ENCODE measurements around the gene NEK7. TPM values are rescaled to one million over a fixed set of nuclear protein-coding genes. Genes with fewer than 3 reads are reported as not detected.

The NEK7 gene
- total RNA-seq, 1 experiment from 2014 or later, result 49.2 TPM

DNA sequence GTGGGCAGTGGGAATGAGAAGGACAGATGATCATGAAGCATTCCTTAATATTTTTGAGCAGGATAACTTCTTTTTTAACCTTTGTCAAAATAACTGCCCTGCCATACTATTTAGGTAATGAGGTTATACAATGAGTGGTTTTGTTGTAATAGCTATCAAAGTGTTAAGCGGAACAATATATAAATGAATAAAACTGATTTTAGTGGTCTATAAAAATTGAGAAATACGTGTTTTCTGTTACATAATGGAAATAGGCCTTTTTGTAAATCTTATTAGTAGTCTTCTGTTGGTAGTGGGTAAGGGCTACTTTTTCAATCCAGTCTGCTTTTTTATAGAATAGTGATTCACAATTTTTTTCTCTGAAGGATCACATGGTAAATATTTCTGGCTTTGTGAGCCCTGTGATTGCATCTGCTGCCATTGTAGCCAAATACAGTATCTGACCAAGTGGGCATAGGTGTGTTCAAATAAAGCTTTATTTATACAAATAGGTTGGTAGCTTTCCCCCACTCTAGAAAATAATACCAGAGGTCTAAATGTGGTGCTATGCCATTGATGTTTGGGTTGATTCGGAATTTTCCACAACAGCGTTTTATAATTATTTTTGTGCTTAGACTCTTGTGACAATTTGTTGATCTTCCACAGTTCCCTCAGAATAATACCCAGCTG lies 4.3 kb downstream of the NEK7 start:
- DNase-seq (ENCODE audit: low read depth, low spot score), result no peak
- in situ Hi-C loops (cut with HindIII; ENCODE audit: low pct_unique_long_range_greater_than_20kb, low sequenced_read_pairs), result no loop called here

DNA sequence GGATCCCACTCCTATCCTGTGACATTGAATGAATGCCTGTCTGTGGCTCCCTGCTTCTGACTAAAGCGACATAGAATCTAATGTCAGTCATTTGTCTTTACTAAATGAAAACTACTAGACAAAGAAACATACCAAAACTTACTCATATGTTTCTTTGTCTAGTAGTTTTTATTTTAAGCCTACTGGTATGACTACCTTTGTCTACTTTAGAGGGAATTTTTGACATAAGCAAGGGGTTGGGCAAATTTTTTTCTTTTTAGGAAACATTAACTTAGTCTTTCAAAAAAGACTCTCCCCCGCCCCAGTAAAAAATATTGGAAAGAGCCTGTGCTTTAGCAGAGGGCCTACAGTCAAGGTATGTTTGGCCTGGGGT lies 4.9 kb downstream of the NEK7 start:
- in situ Hi-C loops (cut with HindIII; ENCODE audit: low pct_unique_long_range_greater_than_20kb, low sequenced_read_pairs), result no loop called here
- DNase-seq (ENCODE audit: low read depth, low spot score), result no peak

DNA sequence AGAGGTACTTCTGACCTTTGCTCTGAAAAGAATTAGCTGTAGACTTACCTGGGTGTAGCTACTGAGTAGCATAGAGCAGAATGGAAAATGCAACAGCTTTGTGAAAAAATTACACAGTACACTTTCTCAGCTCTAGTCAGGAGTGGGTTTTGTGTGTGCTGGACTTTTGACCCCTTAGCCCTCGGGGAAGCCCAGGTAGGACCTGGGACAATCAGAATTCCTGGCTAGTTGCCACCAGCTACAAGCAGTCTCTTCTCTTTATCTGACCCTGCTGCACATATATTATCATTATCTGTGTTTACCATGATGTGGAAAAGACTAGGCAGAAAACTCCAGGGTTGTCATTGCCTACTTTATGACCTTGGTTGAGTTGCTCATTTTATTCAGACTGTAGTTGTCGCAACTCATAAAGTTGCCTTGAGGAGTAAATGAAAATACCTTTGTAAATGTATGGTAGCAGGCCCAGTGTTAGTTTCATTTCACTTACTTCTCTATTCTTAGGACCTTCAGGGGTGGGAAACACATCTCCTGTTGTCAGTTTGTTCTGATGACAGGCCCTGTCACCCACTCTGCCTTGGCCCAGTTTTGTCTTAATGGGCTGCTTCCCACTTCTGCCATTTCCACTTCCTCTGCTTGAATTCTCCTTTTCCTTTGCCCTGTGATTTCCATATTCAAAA lies 5.4 kb downstream of the NEK7 start:
- in situ Hi-C loops (cut with HindIII; ENCODE audit: low pct_unique_long_range_greater_than_20kb, low sequenced_read_pairs), result no loop called here
- no peak for DNase-seq (ENCODE audit: low read depth, low spot score)

DNA sequence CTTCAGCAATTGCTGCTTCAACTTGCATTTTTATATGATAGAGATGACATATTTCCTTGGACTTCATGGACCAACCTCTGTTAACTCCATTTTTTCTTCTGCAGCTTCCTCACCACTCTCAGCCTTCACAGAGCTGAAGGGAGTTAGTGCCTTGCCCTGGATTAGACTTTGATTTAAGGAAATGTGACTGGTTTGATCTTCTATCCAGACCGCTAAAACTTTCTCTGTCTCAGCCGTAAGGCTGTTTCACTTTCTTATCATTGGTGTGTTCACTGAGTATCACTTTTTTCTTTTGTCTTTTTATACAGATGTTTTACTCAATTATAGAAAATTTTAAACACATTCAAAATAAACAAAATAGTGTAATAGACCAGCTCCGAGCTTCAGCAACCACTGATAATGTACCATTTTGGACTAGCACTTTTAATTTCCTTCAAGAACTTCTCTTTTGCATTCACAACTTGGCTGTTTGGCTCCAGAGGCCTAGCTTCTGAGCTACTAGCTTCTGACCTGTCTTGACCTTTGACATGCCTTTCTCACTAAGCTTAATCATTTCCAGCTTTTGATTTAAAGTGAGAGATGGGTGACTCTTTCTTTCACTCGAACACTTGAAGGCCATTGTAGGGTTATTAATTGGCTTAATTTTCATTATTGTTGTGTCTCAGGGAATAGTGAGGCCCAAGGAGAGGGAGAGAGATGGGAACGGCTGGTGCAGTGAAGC lies 9.3 kb downstream of the NEK7 start:
- DNase-seq (ENCODE audit: low read depth, low spot score), result no peak
- in situ Hi-C loops (cut with HindIII; ENCODE audit: low pct_unique_long_range_greater_than_20kb, low sequenced_read_pairs), result no loop called here

DNA sequence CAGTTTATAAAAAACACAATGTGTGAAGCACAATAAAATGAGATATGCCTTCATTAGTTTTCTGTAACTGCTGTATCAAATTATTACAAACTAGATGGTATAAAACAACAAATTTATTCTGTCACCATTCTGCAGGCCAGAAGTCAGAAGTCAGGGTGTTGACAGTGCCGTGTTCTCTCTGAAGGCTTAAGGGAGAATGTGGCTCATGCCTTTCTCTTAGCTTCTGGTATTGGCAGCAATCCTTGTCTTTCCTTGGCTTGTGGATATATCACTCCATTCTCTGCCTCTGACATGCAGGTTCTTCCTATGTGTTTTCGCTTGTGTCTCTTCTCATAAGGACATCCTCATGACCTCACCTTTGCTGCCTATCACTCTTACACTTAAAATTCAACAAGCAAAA lies 10.1 kb downstream of the NEK7 start:
- in situ Hi-C loops (cut with HindIII; ENCODE audit: low pct_unique_long_range_greater_than_20kb, low sequenced_read_pairs), result no loop called here

DNA sequence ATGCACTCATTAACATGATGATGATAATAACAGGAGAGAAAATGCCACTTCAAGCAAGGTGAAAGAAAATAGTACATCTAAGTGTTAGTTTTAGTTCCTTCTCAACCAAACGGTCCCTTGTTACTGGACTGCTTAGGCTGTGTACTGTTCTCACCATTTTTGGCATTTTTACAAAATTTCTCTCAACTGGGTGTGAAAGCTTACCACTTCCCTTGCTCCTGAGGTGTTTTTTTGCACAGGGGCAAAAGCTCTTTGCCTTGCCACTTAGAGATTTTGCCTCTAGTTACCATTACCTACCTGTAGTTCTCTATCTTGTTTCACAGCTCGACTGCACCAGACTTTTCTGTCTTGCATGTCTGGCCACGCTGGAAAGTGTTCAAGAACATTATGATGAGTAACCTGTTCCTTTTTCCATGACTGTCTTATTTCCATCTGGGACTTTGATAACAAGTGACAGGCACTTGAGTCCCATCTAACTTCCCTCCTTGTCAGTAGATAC lies 10.7 kb downstream of the NEK7 start:
- no peak for DNase-seq (ENCODE audit: low read depth, low spot score)
- in situ Hi-C loops (cut with HindIII; ENCODE audit: low pct_unique_long_range_greater_than_20kb, low sequenced_read_pairs), result no loop called here

More for the DNA sequence above, 10.1 kb downstream of the NEK7 start:
- DNase-seq (ENCODE audit: low read depth, low spot score), result no peak

DNA sequence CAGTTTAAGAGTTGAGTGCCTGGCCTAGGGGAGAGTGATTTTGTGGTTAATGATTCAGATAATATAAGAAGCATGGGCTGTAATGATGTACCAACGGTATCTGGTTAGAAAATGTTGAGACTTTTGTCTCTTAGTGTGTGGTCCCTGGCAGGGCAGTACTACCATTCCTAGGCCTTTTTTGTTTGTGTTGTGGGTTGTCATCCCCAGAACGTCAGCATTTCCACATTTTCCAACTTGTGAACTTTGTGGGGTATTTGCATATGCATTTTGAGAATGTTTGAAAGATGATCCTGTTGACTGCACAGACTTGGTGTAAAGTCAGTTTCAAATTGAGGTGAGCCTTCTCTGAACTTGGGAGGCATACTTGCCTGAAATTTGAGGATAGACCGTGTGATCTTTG lies 11.4 kb downstream of the NEK7 start:
- DNase-seq (ENCODE audit: low read depth, low spot score), result no peak
- in situ Hi-C loops (cut with HindIII; ENCODE audit: low pct_unique_long_range_greater_than_20kb, low sequenced_read_pairs), result no loop called here

DNA sequence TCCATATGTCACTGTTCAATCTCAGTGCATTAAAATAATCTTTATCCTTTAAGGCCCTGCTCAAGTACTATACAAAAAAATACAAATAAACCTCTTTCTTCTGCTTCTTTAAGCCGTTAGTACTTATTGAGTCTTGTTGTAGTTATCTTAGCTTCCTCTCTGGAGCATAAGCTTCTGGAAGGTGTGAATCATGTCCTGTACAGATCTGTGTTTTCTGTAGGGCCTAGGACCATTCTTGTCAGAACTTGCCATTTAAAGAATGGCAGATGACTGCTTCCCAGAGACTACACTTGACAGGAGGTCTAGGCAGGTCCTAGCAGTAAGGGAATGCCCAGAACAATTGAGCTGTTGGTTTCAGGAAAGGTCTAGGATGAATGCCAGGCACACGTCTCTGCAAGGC lies 12.9 kb downstream of the NEK7 start:
- no peak for DNase-seq (ENCODE audit: low read depth, low spot score)
- in situ Hi-C loops (cut with HindIII; ENCODE audit: low pct_unique_long_range_greater_than_20kb, low sequenced_read_pairs), result no loop called here

DNA sequence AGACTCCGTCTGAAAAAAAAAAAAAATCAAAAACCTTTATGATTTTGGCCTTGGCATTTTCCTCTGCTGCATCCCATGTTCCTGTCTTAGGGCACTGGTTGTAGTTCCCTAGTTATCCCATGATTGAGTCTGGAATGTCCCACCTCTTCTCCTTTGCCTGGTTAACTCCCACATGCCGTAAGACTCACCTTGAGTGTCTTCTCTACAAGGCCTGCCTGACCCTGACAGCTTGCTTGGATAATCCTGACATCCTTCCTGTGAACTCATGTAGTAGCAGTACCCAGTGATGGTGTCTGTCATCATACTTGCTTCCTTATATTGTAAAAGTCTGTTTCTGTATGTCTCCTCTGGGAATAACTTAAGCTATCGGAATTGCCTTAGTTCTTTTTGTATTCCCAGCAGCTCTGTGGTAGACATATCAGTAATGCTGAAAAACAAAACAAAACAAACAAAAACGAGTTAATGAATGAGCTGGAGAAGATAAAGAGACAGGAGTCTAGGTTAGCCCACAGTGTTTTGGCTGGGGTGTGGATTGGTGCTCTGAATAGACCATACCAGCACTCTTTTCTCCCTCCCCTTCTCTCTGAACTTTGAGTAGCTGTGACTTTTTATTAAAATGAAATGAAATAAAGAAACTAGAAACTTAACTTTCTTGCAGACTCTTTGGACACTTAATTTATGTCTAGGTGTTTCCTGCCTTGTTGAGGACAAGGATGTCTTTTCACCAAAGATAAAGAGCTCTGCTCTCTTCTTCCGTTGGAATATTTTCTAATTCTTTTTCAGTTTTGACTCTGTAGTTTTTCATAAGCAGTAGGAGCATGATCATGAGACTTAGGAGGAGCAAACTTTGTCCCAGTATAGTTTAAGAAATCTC lies 15.1 kb downstream of the NEK7 start:
- in situ Hi-C loops (cut with HindIII; ENCODE audit: low pct_unique_long_range_greater_than_20kb, low sequenced_read_pairs), result no loop called here
- DNase-seq (ENCODE audit: low read depth, low spot score), result no peak

DNA sequence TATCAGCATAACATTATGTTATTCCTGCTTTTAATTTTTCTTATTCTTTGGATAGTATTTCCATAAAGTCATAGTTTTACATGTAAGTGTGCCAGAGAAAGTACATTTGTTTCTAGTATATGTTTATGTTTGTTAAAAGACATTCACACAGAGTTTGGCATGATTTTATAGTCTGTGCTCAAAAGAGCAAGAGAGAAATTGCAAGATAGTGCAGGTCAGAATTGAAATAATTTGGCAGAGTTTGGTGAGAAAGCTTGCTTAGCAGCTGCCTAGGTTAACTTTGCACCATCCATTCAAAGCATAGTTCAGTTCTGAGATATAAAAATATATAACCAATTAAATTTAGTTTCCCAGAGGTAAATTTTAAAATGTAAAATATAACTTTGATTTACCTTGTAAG lies 17.0 kb downstream of the NEK7 start:
- DNase-seq (ENCODE audit: low read depth, low spot score), result no peak
- in situ Hi-C loops (cut with HindIII; ENCODE audit: low pct_unique_long_range_greater_than_20kb, low sequenced_read_pairs), result no loop called here

DNA sequence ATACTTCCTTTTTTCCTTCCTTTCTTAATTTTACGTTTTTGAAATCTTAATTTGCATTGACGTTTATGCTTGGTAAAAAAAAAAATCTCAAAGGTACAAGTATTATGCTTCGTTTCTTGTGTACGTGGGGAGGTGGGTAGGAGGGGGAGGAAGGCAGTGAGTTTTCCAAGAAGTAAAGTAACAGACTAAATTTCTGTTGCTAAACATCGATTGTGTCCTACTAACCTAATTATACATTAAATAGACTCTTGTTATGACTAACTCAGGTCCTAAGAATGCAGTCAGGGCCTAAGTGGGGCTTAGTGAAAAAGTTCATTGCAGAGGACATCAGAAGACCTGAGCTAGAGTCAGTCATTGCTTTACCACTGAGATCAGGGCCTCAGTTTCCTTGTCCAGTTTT lies 17.5 kb downstream of the NEK7 start:
- in situ Hi-C loops (cut with HindIII; ENCODE audit: low pct_unique_long_range_greater_than_20kb, low sequenced_read_pairs), result no loop called here
- DNase-seq (ENCODE audit: low read depth, low spot score), result no peak

DNA sequence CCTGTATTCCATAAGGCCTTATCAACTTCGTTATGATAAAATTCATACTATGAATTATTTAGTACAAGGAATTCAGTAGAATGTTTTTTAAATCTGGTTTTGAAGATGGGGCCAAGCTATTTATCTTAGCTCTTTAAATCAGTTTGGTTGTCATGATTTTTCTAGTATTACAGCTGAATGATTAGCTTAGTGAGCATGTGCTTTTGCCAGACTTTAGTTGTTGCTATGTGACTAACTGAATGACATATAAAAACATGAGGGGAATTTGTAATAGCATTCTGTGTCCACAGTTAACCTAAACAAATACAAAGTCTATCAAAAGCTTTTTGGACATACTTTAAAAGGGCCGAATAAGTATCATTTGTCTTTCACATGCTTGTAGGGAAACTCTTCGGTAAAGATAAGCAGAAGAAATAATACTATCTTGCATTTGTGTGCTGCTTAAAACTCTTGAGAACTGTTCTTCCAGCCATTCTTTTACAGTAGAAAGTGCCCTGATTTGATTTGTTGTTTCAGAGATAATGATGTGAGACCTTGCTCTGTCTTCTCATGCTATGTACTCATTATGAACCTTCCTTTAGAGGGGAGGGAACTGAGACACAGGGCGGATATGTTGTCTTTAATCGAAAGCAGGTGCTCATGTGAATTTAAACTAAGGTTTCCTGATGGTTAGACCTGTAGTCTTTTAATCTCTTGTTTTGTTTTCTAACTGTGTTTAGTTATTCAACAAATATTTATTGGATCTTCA lies 18.8 kb downstream of the NEK7 start:
- in situ Hi-C loops (cut with HindIII; ENCODE audit: low pct_unique_long_range_greater_than_20kb, low sequenced_read_pairs), result no loop called here
- no peak for DNase-seq (ENCODE audit: low read depth, low spot score)

DNA sequence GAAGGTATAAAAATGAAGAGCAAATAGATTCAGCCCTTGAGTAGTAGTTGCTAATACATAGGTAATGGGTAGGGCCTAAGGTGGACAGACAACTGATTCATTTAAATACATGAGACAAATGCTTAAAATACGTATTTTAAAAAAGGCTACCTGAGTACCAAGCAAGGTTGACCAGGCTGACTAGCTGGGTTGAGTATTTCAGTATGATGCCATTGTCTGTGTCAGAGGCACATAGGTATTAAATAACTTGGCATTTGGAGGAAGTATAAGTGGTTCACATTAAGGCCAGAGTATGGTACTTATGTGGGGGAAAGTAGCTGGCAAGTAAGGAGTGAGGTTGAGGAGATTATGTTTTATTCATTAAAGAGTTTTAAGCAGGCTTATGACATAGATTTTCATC lies 19.4 kb downstream of the NEK7 start:
- DNase-seq (ENCODE audit: low read depth, low spot score), result no peak
- in situ Hi-C loops (cut with HindIII; ENCODE audit: low pct_unique_long_range_greater_than_20kb, low sequenced_read_pairs), result no loop called here

DNA sequence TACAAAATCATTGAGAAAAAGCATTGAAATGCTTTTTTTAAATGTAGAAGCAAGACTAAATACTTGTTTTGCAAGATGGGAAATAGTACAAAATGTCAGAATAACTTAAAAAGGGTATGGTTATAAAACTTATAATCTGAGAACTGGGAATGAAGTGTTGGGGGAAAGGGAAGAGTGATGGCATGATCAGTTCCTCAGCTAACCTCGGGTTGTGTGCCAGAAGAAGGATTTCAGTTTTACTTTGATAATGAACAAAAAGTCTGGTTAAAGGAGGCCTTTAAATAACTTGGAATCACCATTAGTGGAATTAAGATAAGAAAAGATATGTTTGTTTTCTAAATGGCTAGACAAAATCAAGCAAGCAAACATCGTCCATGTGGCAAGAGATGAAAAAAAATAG lies 20.7 kb downstream of the NEK7 start:
- in situ Hi-C loops (cut with HindIII; ENCODE audit: low pct_unique_long_range_greater_than_20kb, low sequenced_read_pairs), result no loop called here
- DNase-seq (ENCODE audit: low read depth, low spot score), result no peak

DNA sequence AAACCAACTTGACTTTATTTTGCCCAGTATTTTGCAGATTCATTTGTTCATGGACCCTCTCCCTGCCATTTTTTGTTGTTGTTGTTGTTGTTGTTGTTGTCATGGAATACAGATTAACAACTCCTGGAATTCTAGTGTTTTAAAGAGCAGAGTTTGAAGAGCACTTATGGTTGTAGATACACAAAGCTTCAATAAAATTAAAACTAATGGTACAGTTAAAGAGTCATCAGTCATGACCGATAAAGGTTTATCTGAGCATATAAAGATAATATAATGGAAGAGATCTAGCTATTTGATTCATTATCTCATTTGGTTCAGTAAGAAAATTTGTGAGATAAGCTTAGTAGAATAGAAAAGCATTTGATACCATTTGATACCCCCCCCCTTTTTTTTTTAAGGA lies 21.8 kb downstream of the NEK7 start:
- no peak for DNase-seq (ENCODE audit: low read depth, low spot score)
- in situ Hi-C loops (cut with HindIII; ENCODE audit: low pct_unique_long_range_greater_than_20kb, low sequenced_read_pairs), result no loop called here

DNA sequence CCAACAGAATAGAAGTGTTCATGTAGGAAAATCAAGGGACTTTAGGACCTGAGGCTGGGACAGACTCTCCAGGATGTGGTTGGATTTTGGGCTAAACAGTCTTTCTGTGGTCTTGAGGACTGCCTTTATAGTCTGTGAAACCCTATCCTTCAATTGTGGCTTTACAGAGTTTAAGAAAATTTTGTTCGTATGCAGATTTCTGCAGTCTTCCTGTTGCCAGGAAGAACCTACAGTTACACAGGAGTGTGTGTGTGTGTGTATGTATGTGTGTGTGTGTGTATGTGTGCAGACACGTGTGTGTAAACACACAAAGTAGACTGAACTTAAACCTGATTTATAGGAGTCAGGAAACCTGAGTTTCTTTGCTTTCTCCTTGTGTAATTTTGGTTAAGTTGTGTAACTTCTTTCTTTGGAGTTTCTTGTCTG lies 22.8 kb downstream of the NEK7 start:
- DNase-seq (ENCODE audit: low read depth, low spot score), result peak; percentile 82
- in situ Hi-C loops (cut with HindIII; ENCODE audit: low pct_unique_long_range_greater_than_20kb, low sequenced_read_pairs), result no loop called here

DNA sequence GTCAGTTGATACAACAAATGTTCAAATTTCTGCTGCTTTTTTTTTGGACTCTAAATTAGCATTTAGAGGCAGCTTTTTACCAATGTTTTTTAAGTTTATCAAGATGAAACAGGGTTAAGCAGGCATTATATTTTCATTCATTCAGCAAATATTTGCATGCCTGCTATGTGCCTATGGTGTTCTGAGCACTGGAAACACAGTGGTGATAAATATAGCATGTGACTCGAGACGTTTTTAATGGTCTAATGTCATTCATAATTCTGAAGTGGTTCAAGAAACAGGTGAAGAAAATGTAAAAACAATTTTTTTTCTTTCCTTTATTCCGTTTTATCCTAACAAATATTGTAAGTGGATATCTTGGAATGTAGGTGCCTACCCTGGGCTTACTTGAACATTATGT lies 26.8 kb downstream of the NEK7 start:
- no peak for DNase-seq (ENCODE audit: low read depth, low spot score)
- in situ Hi-C loops (cut with HindIII; ENCODE audit: low pct_unique_long_range_greater_than_20kb, low sequenced_read_pairs), result no loop called here
